GM21423 (cell line): Measurements from ENCODE around the gene NOXO1.
"Not testable (repeated sequence)": the region's sequence is repeated elsewhere in the genome, so short reads cannot be mapped to it uniquely, and the experiment has no call there.

Experiments used
- ATAC-seq: cut with Tn5 transposase; IDR thresholded peaks from one replicate; pipeline ENCODE4 v1.9.1; 2021; ENCODE audit warnings: mild to moderate bottlenecking, moderate library complexity; ENCODE audit not compliant: unreplicated experiment

The NOXO1 gene

GRCh38 chr16:2011726-2012125, 30.5 kb upstream of the NOXO1 start:
- not testable (repeated sequence) for ATAC-seq

GRCh38 chr16:2009791-2010510, 28.7 kb upstream of the NOXO1 start, which contains the start of gene ZNF598:
Gene ZNF598 (minus strand): TSS chr16:2009821.
- ATAC-seq = peak; percentile 84

- peak; percentile 28 for ATAC-seq
Measured at GRCh38 chr16:2009164-2009711, 28.0 kb upstream of the NOXO1 start.

- no peak for ATAC-seq
Measured at GRCh38 chr16:2008631-2009163, 27.4 kb upstream of the NOXO1 start.

GRCh38 chr16:2008009-2008526, 26.8 kb upstream of the NOXO1 start:
- ATAC-seq = no peak

- ATAC-seq = no peak
Measured at GRCh38 chr16:2007081-2007836, 26.0 kb upstream of the NOXO1 start.

GRCh38 chr16:2006317-2006716, 25.0 kb upstream of the NOXO1 start:
- no peak for ATAC-seq

GRCh38 chr16:2005646-2006045, 24.4 kb upstream of the NOXO1 start:
- no peak for ATAC-seq

- no peak for ATAC-seq
Measured at GRCh38 chr16:2004795-2005517, 23.7 kb upstream of the NOXO1 start.

- ATAC-seq = peak; percentile 46
Measured at GRCh38 chr16:2003827-2004641, 22.8 kb upstream of the NOXO1 start.

- ATAC-seq = no peak
Measured at GRCh38 chr16:2003231-2003826, 22.1 kb upstream of the NOXO1 start.

GRCh38 chr16:2002406-2003230, 21.3 kb upstream of the NOXO1 start:
- no peak for ATAC-seq

- ATAC-seq = no peak
Measured at GRCh38 chr16:2001456-2002355, 20.4 kb upstream of the NOXO1 start.

- no peak for ATAC-seq
Measured at GRCh38 chr16:2001035-2001434, 19.8 kb upstream of the NOXO1 start.

GRCh38 chr16:1999866-2000514, 18.7 kb upstream of the NOXO1 start:
- no peak for ATAC-seq

- no peak for ATAC-seq
Measured at GRCh38 chr16:1998852-1999801, 17.9 kb upstream of the NOXO1 start.
